GM19043 (cell line): ENCODE data around the gene ORM1.

Experiments used
- ATAC-seq: cut with Tn5 transposase; IDR thresholded peaks from one replicate; pipeline ENCODE4 v1.9.1; 2021; ENCODE audit warnings: low read depth; ENCODE audit not compliant: unreplicated experiment

ORM1 gene

DNA sequence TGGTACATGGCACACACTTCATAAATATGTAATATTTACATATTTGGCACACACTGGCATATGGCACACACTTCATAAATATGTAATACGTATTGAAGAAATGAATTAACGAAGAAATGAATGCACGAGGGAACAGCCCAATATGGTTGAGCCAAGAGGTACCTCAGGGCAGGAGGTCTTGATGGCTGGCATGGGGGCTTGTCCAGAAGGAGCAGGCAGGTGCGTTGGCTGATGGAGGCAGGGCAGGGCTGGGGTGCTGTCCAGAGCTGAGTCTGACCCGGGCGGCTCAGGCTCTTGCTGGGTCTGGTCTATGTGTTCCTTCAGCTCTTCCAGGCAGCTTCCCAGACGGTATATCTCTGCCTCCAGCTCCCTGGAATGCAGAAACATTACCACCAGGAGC is 38.6 kb downstream of the ORM1 start:
- ATAC-seq, result no peak

DNA sequence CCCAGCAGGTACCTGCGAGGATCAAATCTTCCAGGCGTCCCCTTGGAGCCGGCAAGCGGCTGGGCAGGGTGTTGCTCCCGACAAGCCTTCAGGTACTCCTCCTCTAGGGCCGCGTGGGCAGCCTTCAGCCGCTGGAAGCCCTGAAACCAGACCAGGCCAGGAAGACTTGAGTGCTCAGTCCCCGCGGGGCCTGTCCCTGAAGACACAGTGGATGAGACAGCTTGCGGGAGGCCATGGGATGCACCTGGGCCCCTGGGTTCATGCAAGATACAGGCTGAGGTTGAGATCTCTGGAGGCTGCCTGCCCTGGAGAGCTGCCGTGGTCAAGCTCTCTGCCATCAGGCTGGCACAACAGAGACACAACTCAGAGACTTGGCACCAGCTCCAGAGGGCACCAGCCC is 39.5 kb downstream of the ORM1 start:
- ATAC-seq, result no peak

DNA sequence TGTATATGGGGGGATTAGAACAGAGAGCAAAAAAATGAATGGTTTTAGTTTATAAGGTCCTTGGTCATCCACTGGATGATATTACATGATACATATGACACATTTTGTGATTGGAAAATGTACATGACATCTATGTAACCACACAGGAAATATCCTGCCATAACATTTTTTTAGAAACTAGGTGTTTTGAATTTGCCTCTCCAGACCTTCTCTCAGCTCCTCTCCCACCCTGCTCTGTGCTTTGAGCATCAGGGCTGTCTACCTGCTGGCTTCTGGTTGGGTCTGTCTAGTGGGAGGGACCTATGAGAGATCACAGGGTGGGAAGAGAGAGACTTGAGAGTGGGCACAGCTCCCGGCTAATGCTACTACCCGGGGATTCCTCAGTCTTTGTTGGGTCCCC is 40.5 kb downstream of the ORM1 start:
- no peak for ATAC-seq

DNA sequence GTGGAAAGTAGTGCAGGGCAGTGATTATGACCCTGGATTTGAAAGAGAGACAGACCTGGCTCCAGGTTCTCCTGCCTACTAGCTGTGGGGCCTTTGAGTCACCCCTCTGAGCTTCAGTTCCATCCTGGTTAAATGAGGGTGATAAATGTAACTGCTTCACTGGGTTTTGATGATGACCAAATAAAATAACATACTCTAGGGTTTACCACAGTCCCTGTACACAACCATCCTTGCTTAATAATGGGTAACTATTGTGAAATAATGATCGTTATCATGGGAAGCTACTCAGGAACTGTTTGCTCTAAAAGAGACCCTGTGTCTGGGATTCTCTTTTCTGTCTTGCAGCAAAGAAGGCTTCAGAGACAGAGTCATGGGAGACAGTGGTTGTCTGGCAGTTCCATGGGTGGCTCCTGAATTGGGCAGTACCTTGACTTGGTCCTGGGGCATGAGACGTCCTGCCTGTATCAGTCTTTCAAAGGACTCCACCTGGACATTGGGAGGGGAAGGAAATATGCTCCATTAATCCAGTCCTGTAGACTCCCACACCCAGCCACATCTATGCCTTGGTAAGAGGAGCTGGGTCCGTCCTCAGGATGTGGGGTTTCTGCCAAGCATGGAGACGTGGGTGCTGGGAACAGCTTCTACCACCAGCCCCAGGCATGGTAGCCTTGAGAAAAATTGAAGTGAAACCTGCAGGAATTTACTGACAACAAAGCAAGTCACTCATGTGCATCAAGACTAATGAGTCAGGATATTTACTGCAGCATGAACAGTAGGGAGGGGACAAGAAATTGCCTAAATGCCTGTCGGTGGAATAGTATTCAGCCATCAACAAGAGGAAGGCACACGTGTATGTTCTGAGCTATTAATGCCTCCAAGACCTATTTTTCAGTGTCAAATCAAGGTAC is 41.5 kb downstream of the ORM1 start:
- no peak for ATAC-seq

DNA sequence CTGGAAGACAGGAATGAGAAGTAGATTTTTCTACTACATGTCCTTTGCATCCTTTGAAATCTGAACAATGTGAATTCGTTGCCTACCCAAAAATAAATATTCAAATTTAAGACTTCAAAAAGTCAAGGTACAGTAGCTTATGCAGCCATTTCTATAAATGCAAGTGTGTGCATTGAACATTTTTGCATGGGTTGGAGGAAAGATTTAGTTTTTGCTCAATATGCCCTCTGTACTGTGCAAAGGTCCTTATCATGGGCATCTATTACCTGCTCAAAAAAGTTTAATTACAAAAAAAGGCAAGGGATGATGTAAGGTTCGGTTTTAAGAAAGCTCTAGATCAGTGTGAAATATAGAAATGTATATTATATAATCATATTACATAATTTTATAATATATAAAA is 42.3 kb downstream of the ORM1 start:
- no peak for ATAC-seq

DNA sequence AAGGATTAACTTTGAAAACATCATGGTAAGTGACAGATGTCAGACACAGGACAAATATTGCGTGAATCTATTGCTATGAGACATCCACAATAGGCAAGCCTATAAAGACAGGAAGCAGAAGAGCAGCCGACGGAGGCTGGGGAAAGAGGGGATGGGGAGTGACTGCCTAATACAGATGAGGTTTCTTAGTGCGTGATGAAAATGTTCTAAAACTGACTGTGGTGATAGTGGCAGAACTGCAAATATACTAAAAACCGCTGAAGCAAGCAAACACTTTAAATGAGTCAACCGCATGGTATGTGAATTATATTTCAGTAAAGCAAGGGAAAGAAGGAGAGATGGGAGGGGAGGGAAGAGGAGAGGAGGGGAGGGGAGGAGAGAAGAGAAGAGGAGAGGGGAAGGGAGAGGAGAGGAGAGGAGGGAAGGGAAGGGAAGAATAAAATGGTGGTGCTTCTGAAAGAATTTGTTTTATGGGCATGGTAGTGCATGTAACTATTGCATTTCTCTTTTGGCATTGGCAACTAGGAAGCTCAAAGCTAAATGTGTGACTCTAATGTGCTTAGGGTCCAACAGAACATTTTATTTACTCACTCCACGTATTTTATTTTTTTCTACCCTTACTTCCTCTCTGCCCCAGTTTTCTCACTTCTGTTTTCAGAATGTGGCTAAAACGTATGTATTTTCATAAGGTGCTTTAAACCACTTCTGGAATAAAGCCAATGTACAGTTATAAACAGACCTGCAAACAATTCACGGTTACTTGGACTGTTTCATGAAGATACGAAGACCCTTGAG is 43.6 kb downstream of the ORM1 start:
- ATAC-seq, result peak; percentile 53

DNA sequence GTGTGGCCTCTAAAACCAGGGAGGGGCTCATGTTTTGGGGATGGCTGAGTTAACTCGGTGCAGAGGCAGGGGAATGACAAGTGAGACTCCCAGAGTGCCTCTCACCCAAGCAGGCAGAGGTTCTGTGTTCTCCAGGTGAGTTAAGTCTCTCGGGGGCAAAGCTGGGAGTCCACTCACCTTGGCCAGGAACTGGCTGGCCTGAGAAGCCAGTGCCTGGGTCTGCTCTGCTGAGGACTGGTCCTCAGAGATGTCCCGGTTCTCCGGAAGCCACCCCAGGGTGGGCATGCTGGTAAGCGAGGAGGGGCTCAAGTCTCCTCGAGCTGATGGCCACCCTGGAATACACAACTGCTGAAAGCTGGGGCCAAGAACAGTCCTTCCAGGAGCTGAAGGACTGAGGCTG is 44.5 kb downstream of the ORM1 start:
- no peak for ATAC-seq

DNA sequence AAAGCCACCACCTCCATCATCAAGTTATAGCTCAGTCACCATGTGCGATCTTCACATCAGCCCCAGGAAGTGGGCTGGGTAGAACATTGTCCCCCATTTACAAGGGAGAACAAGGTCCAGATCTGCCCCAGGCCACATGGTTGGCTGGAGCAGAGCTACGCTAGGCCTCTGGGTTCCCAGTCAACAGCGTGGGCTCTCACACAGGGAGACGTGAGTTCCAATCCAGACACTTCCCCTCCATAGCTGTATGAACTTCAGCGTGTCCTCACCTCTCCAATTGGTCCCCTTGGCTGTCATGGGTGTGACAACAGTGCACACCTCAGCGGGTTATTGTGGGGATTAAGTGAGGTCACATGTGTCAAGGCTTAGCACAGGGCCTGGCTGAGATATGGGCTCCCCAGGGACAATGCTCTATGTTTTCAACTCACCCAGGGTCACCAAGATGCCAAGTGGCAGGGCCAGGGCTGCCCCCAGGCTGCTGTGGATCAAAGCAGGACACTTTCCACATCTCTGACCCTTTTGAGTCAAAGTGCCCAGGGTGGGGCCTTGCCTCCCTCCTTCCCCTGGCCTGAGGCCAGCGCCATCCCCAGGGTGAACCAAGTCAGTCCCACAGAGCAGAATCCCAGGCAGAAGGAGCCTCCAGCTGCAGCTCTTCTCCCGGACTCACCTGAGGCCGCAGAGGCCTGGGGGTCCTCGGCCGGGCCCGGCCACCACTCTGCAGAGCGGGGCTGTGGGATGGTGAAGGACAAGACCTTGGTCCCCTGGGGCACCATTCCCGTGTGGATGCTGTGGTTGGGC is 45.1 kb downstream of the ORM1 start:
- ATAC-seq, result no peak

DNA sequence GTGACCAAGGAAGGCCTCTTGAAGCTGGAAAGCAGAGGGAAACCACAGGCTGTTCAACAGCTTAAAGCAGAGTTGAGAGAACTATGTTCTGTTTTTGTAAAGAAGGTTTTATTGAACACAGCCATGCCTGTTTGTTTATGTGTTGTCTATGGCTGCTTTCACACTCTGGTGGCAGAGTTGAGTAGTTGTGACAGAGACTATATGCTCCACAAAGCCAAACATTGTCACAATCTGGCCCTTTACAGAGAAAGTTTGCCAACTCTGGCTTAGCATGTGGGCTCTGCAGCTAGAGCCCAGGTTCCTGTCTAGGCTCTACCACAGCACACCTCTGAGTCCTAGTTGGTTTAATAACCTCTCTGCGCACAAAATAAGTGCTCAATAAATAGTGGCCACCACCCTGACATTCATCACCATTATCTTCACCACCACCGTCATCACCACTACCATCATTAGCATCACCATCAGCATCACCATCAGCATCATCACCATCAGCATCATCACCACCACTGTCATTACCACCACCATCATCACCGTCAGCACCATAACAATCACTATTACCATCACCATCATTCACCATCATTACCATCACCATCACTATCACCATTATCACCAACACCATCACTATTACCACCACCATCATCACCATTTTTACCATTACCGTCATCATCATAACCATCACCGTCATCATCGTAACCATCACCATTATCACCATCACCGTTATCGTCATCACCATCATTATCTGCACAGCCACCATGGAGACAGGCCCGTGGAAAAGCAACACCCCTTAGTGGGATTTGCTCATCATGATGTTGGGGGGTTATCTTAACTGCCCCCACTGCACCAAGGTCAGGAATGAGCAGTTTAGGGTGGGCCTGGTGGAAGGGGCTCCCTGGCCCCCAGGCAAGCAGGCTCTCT is 46.6 kb downstream of the ORM1 start:
- no peak for ATAC-seq

DNA sequence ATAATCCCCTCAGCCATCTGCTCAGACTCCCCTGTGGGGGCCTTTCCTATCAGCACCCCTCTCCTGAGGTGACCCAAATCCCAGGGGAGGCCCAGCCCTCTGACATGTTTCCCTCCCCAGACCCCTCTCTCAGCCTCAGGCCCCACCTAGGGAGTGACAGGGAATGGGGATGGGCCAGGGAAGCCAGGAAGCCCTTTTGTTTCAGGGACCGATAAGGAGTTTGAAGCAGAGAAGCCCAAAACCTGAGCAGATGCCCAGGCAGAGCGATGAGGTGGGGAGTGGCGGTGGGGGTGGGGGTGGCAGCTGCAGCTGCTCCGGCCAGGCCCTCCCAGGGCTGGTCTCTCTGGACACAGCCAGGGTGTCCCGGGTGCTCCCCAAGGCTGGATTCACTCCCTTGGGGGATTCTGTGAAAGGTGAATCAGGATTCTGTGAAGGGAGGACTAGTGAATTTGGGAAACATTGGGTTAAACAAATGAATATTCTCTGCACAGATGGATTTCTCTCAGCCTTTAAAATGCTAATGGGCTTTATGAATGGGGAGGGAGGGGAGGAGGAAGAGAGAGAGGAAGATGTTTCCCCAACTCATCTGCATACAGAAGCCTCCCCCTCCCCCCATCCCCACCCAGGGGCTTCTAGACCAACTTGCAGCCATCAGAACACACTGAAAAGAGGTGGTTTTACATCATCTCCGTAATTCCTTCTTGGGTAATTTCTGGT is 47.5 kb downstream of the ORM1 start:
- ATAC-seq, result no peak

DNA sequence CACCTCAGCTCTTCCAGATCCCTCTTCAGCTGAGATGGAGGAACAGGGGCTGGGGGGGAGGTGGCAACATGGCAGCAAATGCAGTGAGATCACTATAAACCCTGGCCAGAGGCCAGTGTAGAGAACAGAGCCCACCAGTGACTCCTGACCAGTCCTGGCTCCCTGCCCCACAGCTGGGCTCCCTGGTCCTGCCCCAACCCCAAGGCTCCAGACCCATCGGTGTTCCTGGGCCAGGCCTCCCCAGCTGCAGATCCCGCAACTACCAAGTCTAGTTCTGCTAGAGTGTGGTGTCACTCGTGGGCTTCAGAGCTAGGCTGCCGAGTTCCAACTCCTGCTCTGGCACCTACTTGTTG is 48.0 kb downstream of the ORM1 start:
- no peak for ATAC-seq

DNA sequence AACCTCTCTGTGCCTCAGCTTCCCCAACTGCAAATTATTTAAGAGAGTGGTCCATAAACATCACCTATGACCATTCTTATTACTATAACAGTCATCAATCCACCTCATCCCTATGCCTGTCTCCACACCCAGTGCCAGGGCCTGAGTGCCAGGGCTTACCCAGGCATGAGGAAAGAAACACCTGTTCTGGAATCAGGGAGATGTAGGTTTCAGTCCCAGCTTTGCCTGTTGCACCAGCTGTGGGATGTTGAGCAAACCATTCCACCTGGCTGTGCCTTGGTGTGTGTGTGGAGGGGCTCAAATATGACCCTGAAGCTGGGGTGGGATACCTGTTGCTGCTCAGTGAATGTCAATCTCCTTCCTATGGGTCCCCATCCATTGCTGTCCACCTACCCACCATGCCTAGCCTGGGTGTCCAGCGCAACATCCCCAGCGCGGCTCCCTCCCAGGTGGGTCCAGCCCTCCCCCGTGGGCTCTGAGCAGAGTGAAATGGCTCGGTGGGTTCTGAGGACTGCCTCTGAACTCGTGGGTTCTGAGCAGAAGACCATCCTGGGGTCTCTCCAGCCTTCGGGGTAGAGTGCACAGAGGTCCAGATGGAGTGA is 48.5 kb downstream of the ORM1 start:
- no peak for ATAC-seq

DNA sequence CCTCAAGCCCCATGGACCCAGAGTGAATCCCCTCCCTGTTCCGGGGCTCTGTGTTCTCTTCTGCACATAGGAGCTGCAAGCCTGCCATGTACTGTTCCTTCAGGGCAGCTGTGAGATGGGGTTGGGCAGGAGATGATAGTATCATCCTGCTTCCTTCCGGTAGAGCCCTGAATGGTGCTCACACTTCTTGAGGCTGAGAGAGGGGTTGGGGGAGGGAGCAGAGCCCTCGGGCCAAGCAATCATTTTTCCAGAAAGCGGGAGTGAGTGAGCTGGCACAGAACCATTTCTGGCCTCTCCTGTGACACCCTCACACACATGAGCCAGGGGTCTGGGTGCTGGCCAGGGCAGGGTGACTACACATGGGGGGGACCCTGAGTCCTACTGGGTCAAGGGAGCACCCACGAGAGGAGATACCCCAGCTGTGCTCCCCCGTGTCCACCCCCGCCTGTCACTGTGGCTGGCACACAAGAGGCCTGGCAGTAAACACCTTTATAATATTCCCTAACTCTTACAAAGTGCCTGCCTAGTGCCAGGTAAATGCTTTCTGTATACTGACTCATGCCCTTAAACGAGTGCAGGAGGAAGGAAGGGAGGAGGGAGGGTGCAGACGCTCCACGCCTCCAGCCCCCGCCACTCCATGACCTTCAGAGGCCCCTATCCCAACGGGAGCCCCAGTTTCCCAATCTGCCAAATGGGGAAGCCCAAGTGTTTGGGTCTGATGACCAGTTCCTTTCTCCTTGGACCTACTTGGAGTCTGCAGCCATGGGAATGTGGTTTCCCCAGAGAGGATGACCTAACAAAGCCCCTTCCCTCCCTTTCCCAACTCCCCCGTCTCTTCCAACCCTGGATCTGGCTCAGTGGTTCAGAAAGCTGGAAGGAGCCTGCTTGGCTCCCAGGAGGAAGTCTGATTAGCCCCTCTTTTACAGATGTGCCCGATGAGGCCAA is 49.3 kb downstream of the ORM1 start:
- ATAC-seq, result peak; percentile 37

DNA sequence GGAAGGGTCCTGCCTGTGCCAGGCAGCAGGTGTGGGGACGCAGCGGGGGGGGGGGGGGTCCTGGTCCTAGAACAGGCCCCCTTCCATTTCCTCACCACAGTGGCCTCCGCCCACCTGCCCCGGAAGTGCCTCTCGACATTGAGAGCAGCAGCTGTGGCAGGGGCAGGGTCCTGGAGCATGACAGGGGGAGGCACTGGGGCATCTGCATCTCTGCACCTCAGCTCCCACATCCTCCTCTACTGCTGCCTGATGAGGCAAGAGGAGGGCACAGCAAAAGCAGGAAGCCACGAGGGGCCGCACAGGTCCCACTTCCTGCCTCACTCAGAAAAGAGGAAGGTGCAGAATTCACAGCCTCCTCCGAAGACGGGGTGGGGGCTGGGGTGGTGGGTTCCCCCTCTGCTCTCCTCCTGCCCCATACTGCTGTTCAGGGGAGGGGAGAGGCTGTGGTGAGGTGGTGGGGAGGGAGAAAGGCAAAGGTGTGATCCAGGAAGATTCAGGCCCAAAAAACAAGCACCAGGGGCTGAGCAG is 50.1 kb downstream of the ORM1 start:
- peak; percentile 90 for ATAC-seq

DNA sequence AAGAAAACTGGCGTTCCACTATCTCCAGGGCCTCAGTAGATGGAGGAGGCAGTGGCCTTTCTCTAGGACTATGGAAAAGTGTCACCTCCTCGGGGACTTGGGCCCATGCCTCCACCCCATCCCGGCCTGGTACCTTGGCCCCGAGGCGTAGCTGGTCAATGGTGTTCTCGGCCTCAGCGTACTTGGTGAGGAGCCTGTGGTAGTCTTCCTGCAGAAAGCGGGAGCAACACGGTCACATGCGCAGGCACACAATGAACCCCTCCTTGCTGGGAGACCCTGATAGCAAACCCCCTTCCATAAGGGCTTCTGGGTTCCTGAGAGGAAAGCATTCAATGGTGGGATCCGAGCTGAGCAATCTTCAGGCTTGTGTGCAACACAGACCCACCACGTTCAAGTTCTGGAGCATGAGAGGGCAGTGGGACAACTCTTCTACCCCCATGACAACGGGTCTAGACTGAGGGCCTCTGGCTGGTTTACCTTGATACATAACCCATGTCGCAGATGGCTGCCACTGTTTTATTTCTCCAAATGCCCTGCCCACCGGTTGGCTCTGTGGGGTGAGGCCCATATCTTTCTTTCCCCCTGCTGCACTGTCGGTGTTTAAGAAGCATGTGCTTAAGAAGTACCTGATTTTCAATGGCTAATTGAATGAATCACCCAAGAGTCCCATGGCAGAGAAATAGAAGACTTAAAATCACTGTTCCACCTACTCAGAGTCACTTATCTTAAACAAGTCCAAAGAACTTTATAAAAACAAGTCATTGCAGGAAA is 51.2 kb downstream of the ORM1 start:
- ATAC-seq, result no peak

DNA sequence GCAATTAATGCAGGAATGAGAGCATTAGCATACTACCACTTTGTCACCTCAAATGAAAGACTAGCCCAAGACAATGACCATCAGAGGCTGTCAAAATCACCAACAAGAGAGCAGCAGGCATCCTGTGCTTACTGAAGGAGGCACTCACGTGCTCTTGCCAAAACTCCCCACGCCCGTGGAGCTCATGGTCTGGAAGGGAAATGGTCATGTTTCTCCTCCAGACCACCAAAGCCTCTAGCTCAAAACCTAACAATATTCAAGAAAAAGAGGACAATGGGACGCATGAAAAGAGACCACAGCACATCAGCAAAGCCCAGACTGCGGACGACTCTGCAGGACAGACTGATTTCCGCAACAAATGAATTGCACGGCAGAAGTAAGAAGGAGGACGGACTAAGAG is 52.0 kb downstream of the ORM1 start:
- ATAC-seq, result no peak
